ENCODE data around the gene ZC3H12D. TPM values are rescaled to one million over a fixed set of nuclear protein-coding genes. Genes with fewer than 3 reads are reported as not detected.
"Not testable (repeated sequence)": the region's sequence is repeated elsewhere in the genome, so short reads cannot be mapped to it uniquely, and the experiment has no call there.

ZC3H12D gene
- total RNA-seq, 1 experiment from 2014 or later, result not detected

- no TSS peak for BruUV-seq (replicated peaks)
- intact Hi-C loops (cut with micrococcal nuclease; ENCODE audit: unreplicated experiment), result loop anchor here (5.0 kb wide), 1 partner anchor 65 kb away; no protein-coding TSS in a partner anchor
- Histone ChIP-seq H3K9me3 (ENCODE audit: insufficient read depth, low read depth) (0 out of 2 replicates have a peak, but pooled peaks cover 2% of the 10 kb centered on the region), H4K20me1 (ENCODE audit: insufficient read depth) (no peaks in the 10 kb centered on the region), H3K79me2 (ENCODE audit: low read depth) (no peaks in the 10 kb centered on the region), H3K9me2 (ENCODE audit: insufficient read depth) (no peaks in the 10 kb centered on the region), H3K4me3 (no peak overlapping the region), H3K36me3 (ENCODE audit: low read depth) (no peaks in the 10 kb centered on the region), H3K4me1 (replicated peaks; ENCODE audit: insufficient read depth) (no peaks in the 10 kb centered on the region), H3F3A (ENCODE audit: insufficient read depth, low read depth) (no peaks in the 10 kb centered on the region), H3K4me2 (no peak overlapping the region), H2AFZ (no peak overlapping the region), H3K27ac (no peak overlapping the region), H3K27me3 (ENCODE audit: insufficient read depth, low read depth) (no peaks in the 10 kb centered on the region)
- POLR2A ChIA-PET (ENCODE audit: unreplicated experiment), result no interaction called here
- DNase-seq, result no peak
- no peak for TF ChIP-seq EZH2 (IDR thresholded peaks at IDR 0.05; ENCODE audit: low read depth)
- no peak for TF ChIP-seq CTCF (conservative IDR thresholded peaks at IDR 0.05)
- CTCF ChIA-PET, result no interaction called here
Measured at GRCh38 chr6:149497365-149497764, 12.6 kb upstream of the ZC3H12D start.

- CTCF ChIA-PET; H3K9me3 ChIP-seq (ENCODE audit: insufficient read depth, low read depth); H3K79me2 ChIP-seq (ENCODE audit: low read depth); H3K4me2 ChIP-seq; H3K4me3 ChIP-seq; H3K36me3 ChIP-seq (ENCODE audit: low read depth); H4K20me1 ChIP-seq (ENCODE audit: insufficient read depth); H3K9me2 ChIP-seq (ENCODE audit: insufficient read depth); H3K27ac ChIP-seq; BruUV-seq (replicated peaks); POLR2A ChIA-PET (ENCODE audit: unreplicated experiment); H3F3A ChIP-seq (ENCODE audit: insufficient read depth, low read depth); DNase-seq; H2AFZ ChIP-seq; H3K4me1 ChIP-seq (replicated peaks; ENCODE audit: insufficient read depth); H3K27me3 ChIP-seq (ENCODE audit: insufficient read depth, low read depth): not testable (repeated sequence)
- intact Hi-C loops (cut with micrococcal nuclease; ENCODE audit: unreplicated experiment), result loop anchor here (5.0 kb wide), 1 partner anchor 64 kb away; no protein-coding TSS in a partner anchor
Measured at GRCh38 chr6:149496597-149496996, 11.8 kb upstream of the ZC3H12D start.

DNA sequence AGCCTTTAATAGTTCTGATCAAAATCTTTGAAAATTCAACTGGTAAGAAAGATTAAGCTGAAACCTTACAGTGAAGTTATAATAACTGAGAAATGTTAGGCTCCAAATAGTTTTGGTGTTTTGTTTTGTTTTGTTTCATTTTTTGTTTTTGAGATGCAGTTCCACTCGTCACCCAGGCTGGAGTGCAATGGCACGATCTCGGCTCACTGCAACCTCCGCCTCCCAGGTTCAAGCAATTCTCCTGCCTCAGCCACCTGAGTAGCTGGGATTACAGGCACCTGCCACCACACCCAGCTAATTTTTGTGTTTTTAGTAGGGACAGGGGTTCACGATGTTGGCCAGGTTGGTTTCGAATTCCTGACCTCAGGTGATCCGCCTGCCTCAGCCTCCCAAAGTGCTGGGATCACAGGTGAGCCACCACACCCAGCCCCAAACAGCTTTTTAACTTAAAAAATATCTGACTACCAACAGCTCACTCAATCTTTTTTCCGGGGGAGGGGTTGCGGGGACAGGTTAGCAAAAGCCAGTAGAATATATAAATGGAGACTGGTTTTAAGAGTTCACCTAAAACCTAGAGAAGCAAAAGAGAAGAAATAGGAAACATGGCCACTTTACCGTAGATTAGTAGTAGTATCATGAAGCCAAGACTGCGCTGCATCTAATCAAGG lies 10.7 kb upstream of the ZC3H12D start:
- H3F3A ChIP-seq (ENCODE audit: insufficient read depth, low read depth); H3K4me2 ChIP-seq; H4K20me1 ChIP-seq (ENCODE audit: insufficient read depth); H3K36me3 ChIP-seq (ENCODE audit: low read depth); DNase-seq; H2AFZ ChIP-seq; CTCF ChIA-PET; H3K9me3 ChIP-seq (ENCODE audit: insufficient read depth, low read depth); H3K4me1 ChIP-seq (replicated peaks; ENCODE audit: insufficient read depth); POLR2A ChIA-PET (ENCODE audit: unreplicated experiment); H3K27ac ChIP-seq; BruUV-seq (replicated peaks); H3K79me2 ChIP-seq (ENCODE audit: low read depth); H3K9me2 ChIP-seq (ENCODE audit: insufficient read depth); H3K4me3 ChIP-seq; H3K27me3 ChIP-seq (ENCODE audit: insufficient read depth, low read depth): not testable (repeated sequence)
- intact Hi-C loops (cut with micrococcal nuclease; ENCODE audit: unreplicated experiment), result loop anchor here (5.0 kb wide), 1 partner anchor 63 kb away; no protein-coding TSS in a partner anchor

GRCh38 chr6:149494810-149495209 lies 10.0 kb upstream of the ZC3H12D start:
- CTCF ChIA-PET; H3K4me1 ChIP-seq (replicated peaks; ENCODE audit: insufficient read depth); H3K4me2 ChIP-seq; H3K27me3 ChIP-seq (ENCODE audit: insufficient read depth, low read depth); H3K4me3 ChIP-seq; H3K36me3 ChIP-seq (ENCODE audit: low read depth); H3K9me3 ChIP-seq (ENCODE audit: insufficient read depth, low read depth); H3K27ac ChIP-seq; H3K9me2 ChIP-seq (ENCODE audit: insufficient read depth); H3F3A ChIP-seq (ENCODE audit: insufficient read depth, low read depth); H4K20me1 ChIP-seq (ENCODE audit: insufficient read depth); H2AFZ ChIP-seq; BruUV-seq (replicated peaks); H3K79me2 ChIP-seq (ENCODE audit: low read depth); POLR2A ChIA-PET (ENCODE audit: unreplicated experiment): not testable (repeated sequence)
- DNase-seq, result peak in 1 of 2 experiments; percentile 42
- intact Hi-C loops (cut with micrococcal nuclease; ENCODE audit: unreplicated experiment), result loop anchor here (5.0 kb wide), 1 partner anchor 63 kb away; no protein-coding TSS in a partner anchor
